Fibroblast of mammary gland (primary cell): ENCODE data around the gene CDC25C.

Experiments used
- DNase-seq: peaks from one replicate; pipeline ENCODE4 v3.0.0-alpha.2; 2010; ENCODE audit warnings: low read depth
- H3K4me3 ChIP-seq: 2 replicates; pipeline ENCODE4 v1.5.1; 2011; ENCODE audit warnings: low read depth, mild to moderate bottlenecking, low read length, moderate library complexity; ENCODE audit not compliant: control insufficient read depth
- CTCF ChIP-seq: conservative IDR thresholded peaks from 2 replicates; pipeline ENCODE4 v1.5.1; 2011; ENCODE audit warnings: low read depth, low read length, inconsistent platforms; ENCODE audit not compliant: control insufficient read depth, insufficient read depth

CDC25C gene

GRCh38 chr5:138354387-138354786 lies 22.8 kb upstream of the CDC25C start:
- TF ChIP-seq CTCF, result no peak
- DNase-seq, result no peak

GRCh38 chr5:138353560-138354080 lies 22.0 kb upstream of the CDC25C start:
- H3K4me3 ChIP-seq, result peak overlapping the region; percentile 84
- DNase-seq, result peak; percentile 39

More at GRCh38 chr5:138354387-138354786, 22.8 kb upstream of the CDC25C start:
- H3K4me3 ChIP-seq, result peak overlapping the region; percentile 84

GRCh38 chr5:138352722-138353559 lies 21.3 kb upstream of the CDC25C start:
- TF ChIP-seq CTCF, result no peak
- H3K4me3 ChIP-seq, result peak overlapping the region; percentile 84
- DNase-seq, result peak; percentile 20

More at GRCh38 chr5:138353560-138354080, 22.0 kb upstream of the CDC25C start:
- no peak for TF ChIP-seq CTCF

GRCh38 chr5:138352071-138352721 lies 20.6 kb upstream of the CDC25C start, which contains the start of gene KDM3B:
KDM3B (plus strand) TSS chr5:138352685; CDS start chr5:138352796, 111 bp downstream.
- peak; percentile 87 for TF ChIP-seq CTCF
- H3K4me3 ChIP-seq, result peak within 1 kb of the TSS; percentile 84
- peak; percentile 84 for DNase-seq

- H3K4me3 ChIP-seq, result no peak overlapping the region
- no peak for DNase-seq
- TF ChIP-seq CTCF, result no peak
These were observed 19.9 kb upstream of the CDC25C start for GRCh38 chr5:138351517-138351916.

- H3K4me3 ChIP-seq, result no peak overlapping the region
- peak; percentile 87 for DNase-seq
- no peak for TF ChIP-seq CTCF
These were observed 19.5 kb upstream of the CDC25C start for GRCh38 chr5:138351056-138351455.
